Measurements from ENCODE around the gene TDRD7. TPM values are rescaled to one million over a fixed set of nuclear protein-coding genes. Genes with fewer than 3 reads are reported as not detected.
A peak's percentile ranks its signal among the peaks of the same experiment; 100 is the strongest.

Gene TDRD7
- total and polyA plus RNA-seq, 9 of the 15 experiments (the other 6 are each of a cell fraction or from before 2014, with no cell fraction given): 2.2 to 7.7 (median 5.2) TPM

GRCh38 chr9:97502984-97503861 is 91.3 kb downstream of the TDRD7 start (continued):
- TF ChIP-seq SUPT5H (IDR thresholded peaks at IDR 0.05): peak; percentile 42; the same call in 1 of the 2 replicates
- TF ChIP-seq POLR2A (conservative IDR thresholded peaks at IDR 0.05): peak; percentile 58
- TF ChIP-seq GABPB2 (CRISPR knock-in tag; conservative IDR thresholded peaks at IDR 0.05): no peak
- TF ChIP-seq, protein P1, sequence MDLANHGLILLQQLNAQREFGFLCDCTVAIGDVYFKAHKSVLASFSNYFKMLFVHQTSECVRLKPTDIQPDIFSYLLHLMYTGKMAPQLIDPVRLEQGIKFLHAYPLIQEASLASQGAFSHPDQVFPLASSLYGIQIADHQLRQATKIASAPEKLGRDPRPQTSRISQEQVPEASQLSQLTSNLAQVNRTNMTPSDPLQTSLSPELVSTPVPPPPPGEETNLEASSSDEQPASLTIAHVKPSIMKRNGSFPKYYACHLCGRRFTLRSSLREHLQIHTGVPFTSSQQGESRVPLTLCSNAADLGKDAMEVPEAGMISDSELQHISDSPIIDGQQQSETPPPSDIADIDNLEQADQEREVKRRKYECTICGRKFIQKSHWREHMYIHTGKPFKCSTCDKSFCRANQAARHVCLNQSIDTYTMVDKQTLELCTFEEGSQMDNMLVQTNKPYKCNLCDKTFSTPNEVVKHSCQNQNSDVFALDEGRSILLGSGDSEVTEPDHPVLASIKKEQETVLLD (IDR thresholded peaks at IDR 0.05): peak; percentile 52; the same call in 1 of the 2 replicates
- TF ChIP-seq RBFOX2 (IDR thresholded peaks at IDR 0.05; ENCODE audit: low read depth, low read length): peak; percentile 63
- TF ChIP-seq ZKSCAN8 (CRISPR knock-in tag; IDR thresholded peaks at IDR 0.05): no peak
- no peak for TF ChIP-seq THRB (CRISPR knock-in tag; conservative IDR thresholded peaks at IDR 0.05)
- peak; percentile 80 for TF ChIP-seq NEUROD1 (IDR thresholded peaks at IDR 0.05; ENCODE audit: borderline replicate concordance, low read depth, low read length, partially characterized antibody)
- no peak for TF ChIP-seq ELF2 (CRISPR knock-in tag; IDR thresholded peaks at IDR 0.05)
- no peak for TF ChIP-seq DNMT1 (IDR thresholded peaks at IDR 0.05)
- peak; percentile 96 for TF ChIP-seq MAFG (tag; conservative IDR thresholded peaks at IDR 0.05)
- TF ChIP-seq ZBTB8A (IDR thresholded peaks at IDR 0.05; ENCODE audit: partially characterized antibody): no peak
- TF ChIP-seq ZBTB5 (IDR thresholded peaks at IDR 0.05): no peak
- TF ChIP-seq ZNF431 (CRISPR knock-in tag; IDR thresholded peaks at IDR 0.05): 0 out of 2 replicates have a peak, but pooled peaks have one; percentile 19
- no peak for TF ChIP-seq ZNF3 (CRISPR knock-in tag; IDR thresholded peaks at IDR 0.05)
- peak; percentile 85 for TF ChIP-seq ZNF766 (CRISPR knock-in tag; conservative IDR thresholded peaks at IDR 0.05)
- no peak for TF ChIP-seq MXD1 (CRISPR knock-in tag; IDR thresholded peaks at IDR 0.05; ENCODE audit: borderline replicate concordance, poor library complexity, severe bottlenecking)
- peak; percentile 91 for TF ChIP-seq PML (IDR thresholded peaks at IDR 0.05; ENCODE audit: low read length)
- TF ChIP-seq KAT7 (CRISPR knock-in tag; IDR thresholded peaks at IDR 0.05; ENCODE audit: borderline replicate concordance): no peak
- peak; percentile 94 for TF ChIP-seq HDAC3 (IDR thresholded peaks at IDR 0.05; ENCODE audit: borderline replicate concordance, partially characterized antibody)
- TF ChIP-seq ARID3A (IDR thresholded peaks at IDR 0.05; ENCODE audit: borderline replicate concordance, low read depth, low read length): 0 out of 2 replicates have a peak, but pooled peaks have one; percentile 74

Data from K562 (cell line).